Large intestine (tissue), 3 donors: ENCODE measurements around the gene DUSP16. TPM values are rescaled to one million over a fixed set of nuclear protein-coding genes. Genes with fewer than 3 reads are reported as not detected.

Experiments used
- DNase-seq, 2 donors: peaks; one replicate each; pipeline versions ENCODE4 v3.0.0 to v3.0.0-alpha.2; 2013
- H3K27ac ChIP-seq: one replicate; pipeline ENCODE4 v1.5.1; 2013; ENCODE audit warnings: low read length
- H3K27me3 ChIP-seq: 2 replicates; pipeline ENCODE4 v1.6.1; 2013; ENCODE audit warnings: low read length; ENCODE audit not compliant: control insufficient read depth, insufficient read depth
- H3K36me3 ChIP-seq: 2 replicates; pipeline ENCODE4 v1.6.1; 2013; ENCODE audit warnings: low read length; ENCODE audit not compliant: control insufficient read depth, insufficient read depth
- H3K4me1 ChIP-seq: one replicate; pipeline ENCODE4 v1.6.1; 2013; ENCODE audit warnings: low read length; ENCODE audit not compliant: control insufficient read depth, insufficient read depth
- H3K4me3 ChIP-seq: one replicate; pipeline ENCODE4 v1.5.1; 2013; ENCODE audit warnings: low read length
- H3K9me3 ChIP-seq: one replicate; pipeline ENCODE4 v1.6.1; 2013; ENCODE audit warnings: mild to moderate bottlenecking, low read depth, low read length, moderate library complexity; ENCODE audit not compliant: control insufficient read depth
- WGBS: methylation state at CpG from one replicate; pipeline ENCODE4 v1.1.5; 2013; ENCODE audit warnings: low lambda C conversion rate; ENCODE audit not compliant: insufficient coverage; 5-methylcytosine and 5-hydroxymethylcytosine counted together
- polyA plus RNA-seq: library from polyadenylated mRNA; unstranded; fragments of 120-200 nt; gene quantifications from one replicate; pipeline ENCODE4 v1.2.1, GENCODE V29; 2013

Gene DUSP16
- polyA plus RNA-seq, 1 donor = 51.7 TPM

DNA sequence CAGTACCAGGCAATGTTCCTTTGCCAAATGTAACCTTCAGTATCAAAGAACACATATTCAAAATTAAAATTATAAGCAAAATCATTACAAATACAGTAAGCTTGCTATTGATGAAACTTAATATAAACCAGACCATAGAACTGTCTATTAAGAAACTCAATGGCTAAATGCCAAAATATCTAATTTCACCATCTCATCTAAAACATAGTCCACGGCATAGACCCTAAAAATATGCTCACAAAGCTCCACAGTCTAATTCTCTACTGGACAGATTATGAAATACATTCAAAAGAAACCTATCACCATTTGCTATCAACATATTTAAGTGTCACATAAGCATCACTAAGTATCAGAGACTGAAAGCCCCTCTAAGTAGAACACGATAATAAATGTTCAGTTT is 25.2 kb downstream of the DUSP16 start:
- peaks cover 30% of the 10 kb centered on the region for H3K4me1 ChIP-seq
- no peak overlapping the region for H3K27ac ChIP-seq
- WGBS = no CpG with 5 or more reads among the region's 2 CpGs
- DNase-seq = no peak
- H3K9me3 ChIP-seq = no peaks in the 10 kb centered on the region
- no peak overlapping the region for H3K4me3 ChIP-seq
- H3K27me3 ChIP-seq = no peaks in the 10 kb centered on the region
- H3K36me3 ChIP-seq = peaks cover 2% of the 10 kb centered on the region

- no CpG with 5 or more reads among the region's 4 CpGs for WGBS
- H3K4me1 ChIP-seq = peaks cover 33% of the 10 kb centered on the region
- H3K4me3 ChIP-seq = no peak overlapping the region
- no peak for DNase-seq
- peak overlapping the region; percentile 78 for H3K27ac ChIP-seq
- no peaks in the 10 kb centered on the region for H3K36me3 ChIP-seq
- no peaks in the 10 kb centered on the region for H3K9me3 ChIP-seq
- no peaks in the 10 kb centered on the region for H3K27me3 ChIP-seq
These were observed 27.7 kb downstream of the DUSP16 start for GRCh38 chr12:12534975-12535374.

DNA sequence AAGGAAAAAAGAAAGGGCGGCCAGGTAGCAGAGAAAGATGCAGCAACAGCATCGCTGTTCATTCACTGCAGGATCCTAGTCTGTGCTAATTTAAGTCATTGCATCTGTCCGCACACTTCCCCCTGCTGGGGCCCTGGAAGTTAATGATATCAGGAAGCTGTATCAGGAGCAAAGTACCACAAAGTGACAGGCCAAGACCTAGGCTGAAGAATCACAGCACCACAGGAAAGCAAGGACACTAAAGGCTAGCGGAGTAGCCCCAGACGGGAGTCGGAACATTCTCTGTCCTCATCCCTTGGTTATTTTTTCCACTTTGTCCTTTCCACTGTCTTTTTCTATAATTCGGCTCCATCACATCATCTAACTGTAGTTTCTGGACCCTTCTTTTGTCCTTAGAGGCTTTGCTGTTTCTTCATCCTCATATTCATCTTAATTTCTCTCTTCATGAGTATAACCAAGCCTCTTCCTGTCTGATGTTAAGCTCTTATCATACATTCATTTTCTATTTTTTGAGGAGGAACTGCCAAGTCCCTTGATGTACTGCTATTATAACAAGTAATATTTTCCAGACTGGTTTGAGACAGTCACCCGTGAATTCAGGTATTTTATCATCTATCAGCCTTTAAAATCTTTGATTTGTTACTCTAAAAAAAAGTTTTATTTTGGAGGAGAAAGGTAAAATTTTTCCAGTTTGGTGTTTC is 28.3 kb downstream of the DUSP16 start:
- no peak overlapping the region for H3K4me3 ChIP-seq
- 23% methylated on average over 3 of the region's 8 CpGs for WGBS
- peak; percentile 73 to 87 for DNase-seq
- no peaks in the 10 kb centered on the region for H3K9me3 ChIP-seq
- peaks cover 29% of the 10 kb centered on the region for H3K4me1 ChIP-seq
- no peaks in the 10 kb centered on the region for H3K36me3 ChIP-seq
- H3K27me3 ChIP-seq = no peaks in the 10 kb centered on the region
- peak overlapping the region; percentile 78 for H3K27ac ChIP-seq

DNA sequence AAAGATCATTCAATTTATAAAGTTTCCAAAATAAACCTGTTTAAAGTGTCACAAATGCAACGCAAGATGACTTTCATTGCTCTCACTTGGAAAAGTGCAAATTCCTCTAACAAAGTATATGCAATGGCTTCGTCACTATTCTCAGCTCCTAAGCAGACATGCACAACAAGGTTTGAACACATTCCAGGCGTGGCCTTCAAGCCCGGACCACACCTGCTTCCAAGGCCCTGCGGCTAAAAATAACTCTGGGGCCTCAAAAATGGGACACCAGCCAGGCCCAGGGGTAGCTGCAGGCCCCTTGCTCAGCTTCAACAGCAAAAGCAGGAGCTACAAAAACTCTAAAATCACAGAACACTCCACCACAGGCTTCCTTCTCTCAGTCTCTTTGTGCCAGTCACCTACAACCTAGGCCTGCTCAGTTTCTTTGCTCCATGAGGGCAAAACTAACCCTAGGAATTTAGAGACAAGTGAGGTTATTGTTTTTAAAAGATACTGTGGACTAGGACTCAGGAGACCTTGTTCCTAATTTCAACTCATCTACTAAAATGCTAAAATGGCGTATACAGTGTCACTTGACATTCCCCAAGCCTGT is 29.3 kb downstream of the DUSP16 start:
- no peak overlapping the region for H3K4me3 ChIP-seq
- peak; percentile 57 to 81 for DNase-seq
- no peaks in the 10 kb centered on the region for H3K9me3 ChIP-seq
- H3K27me3 ChIP-seq = no peaks in the 10 kb centered on the region
- peak overlapping the region; percentile 78 for H3K27ac ChIP-seq
- WGBS = 14% methylated on average over 1 of the region's 6 CpGs
- peaks cover 38% of the 10 kb centered on the region for H3K4me1 ChIP-seq
- no peaks in the 10 kb centered on the region for H3K36me3 ChIP-seq

- no peak overlapping the region for H3K27ac ChIP-seq
- H3K4me3 ChIP-seq = no peak overlapping the region
- H3K27me3 ChIP-seq = no peaks in the 10 kb centered on the region
- WGBS = 80% methylated on average over 1 of the region's 2 CpGs
- no peaks in the 10 kb centered on the region for H3K36me3 ChIP-seq
- H3K4me1 ChIP-seq = peaks cover 55% of the 10 kb centered on the region
- DNase-seq = no peak
- H3K9me3 ChIP-seq = no peaks in the 10 kb centered on the region
These were observed 31.5 kb downstream of the DUSP16 start for GRCh38 chr12:12531194-12531593.

DNA sequence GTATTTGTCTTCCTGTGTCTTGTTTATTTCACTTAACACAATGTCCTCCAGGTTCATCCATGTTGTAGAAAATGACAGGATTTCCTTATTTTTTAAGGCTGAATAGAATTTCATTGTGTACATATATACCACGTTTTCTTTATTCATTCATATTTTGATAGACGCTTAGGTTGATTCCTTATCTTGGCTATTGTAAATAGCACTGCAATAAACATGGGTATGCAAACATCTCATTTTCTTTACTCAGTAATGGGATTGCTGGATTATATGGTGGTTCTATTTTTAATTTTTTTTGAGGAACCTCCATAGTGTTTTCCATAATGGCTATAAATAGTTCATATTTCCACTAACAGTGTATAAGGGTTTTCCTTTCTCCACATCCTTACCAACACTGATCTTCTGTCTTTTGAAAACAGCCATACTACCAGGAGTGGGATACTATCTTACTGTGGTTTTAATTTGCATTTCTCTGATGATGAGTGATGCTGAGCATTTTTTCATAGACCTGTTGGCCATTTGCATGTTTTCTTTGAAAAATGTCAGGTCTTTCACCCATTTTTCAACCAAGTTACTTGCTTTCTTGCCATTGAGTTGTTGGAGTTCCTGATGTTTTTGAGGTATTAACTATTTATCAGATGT is 32.8 kb downstream of the DUSP16 start:
- H3K9me3 ChIP-seq = no peaks in the 10 kb centered on the region
- no peaks in the 10 kb centered on the region for H3K27me3 ChIP-seq
- no peak for DNase-seq
- H3K27ac ChIP-seq = no peak overlapping the region
- H3K36me3 ChIP-seq = no peaks in the 10 kb centered on the region
- H3K4me3 ChIP-seq = no peak overlapping the region
- no CpG with 5 or more reads among the region's 2 CpGs for WGBS
- H3K4me1 ChIP-seq = peaks cover 53% of the 10 kb centered on the region

DNA sequence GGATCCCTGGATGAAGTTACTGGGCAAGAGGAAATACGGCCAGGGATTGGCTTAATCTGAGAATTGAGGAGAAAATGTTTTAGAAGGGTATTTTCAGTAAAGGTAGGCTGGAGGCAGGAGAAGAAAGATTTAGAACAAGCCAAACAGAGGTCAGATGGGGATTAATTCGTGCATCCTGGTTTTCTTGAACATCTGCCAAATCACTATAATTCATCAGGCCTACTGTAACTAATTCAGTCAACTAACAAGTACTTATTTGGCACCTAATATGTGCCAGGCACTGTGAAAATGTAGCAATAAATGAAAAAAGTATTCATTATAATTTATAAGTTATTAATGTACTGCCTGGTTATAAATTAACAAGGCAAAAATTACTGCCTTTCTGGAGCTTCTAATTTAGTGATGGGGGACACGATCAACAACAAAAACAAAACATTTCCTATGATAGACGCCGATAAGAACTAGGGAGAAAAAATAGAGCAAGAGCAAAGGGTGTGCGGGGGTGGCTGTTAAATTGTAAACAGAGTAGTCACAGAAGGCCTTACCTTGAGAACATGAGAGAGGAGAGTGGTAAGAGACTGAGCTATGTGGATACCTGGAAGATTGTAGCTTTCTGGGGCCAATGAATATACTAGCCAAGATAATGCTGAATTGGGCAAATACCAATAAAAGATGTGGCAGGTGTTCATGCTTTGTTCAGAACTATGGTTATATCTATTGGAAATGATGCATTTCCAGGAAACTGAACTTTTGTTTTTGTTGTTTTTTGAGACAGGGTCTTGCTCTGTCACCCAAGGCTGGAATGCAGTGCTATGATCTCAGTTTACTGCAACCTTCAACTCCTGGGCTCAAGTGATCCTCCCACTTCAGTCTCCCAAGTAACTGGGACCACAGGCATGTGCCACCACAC is 34.0 kb downstream of the DUSP16 start:
- Histone ChIP-seq H3K27ac (peak overlapping the region; percentile 68), H3K27me3 (no peaks in the 10 kb centered on the region), H3K9me3 (no peaks in the 10 kb centered on the region), H3K4me1 (peaks cover 41% of the 10 kb centered on the region), H3K4me3 (no peak overlapping the region), H3K36me3 (no peaks in the 10 kb centered on the region)
- 57% methylated on average over 2 of the region's 6 CpGs for WGBS
- peak in 1 of 2 donors; percentile 37 for DNase-seq

DNA sequence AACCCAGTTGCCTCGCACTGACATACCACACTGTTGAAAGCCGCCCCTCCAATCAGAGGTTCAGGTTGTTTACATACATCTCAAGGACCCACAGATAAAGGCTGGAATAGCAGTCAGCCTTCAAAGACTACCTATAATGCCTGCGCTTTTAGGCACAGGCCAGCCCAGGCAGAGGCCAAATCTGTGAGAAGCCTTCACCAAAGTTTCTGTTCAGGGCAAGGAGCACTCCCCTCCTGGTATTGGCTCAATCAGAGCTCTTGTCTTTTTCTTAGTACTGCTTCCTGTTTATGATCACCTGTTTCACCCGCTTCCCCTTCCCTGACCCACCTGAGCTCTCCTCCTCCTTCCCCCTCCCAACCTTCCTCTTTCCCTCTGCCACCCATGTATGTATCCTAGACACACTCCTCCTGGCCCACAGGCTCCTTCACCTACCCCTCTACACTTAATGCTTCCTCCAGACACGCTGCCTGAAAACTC is 34.8 kb downstream of the DUSP16 start:
- Histone ChIP-seq H3K36me3 (no peaks in the 10 kb centered on the region), H3K27me3 (no peaks in the 10 kb centered on the region), H3K9me3 (no peaks in the 10 kb centered on the region), H3K4me3 (no peak overlapping the region), H3K4me1 (peaks cover 35% of the 10 kb centered on the region), H3K27ac (peak overlapping the region; percentile 68)
- peak in 1 of 2 donors; percentile 72 for DNase-seq
- WGBS = 40% methylated on average over 1 of the region's 5 CpGs

GRCh38 chr12:12524128-12524527 is 38.5 kb downstream of the DUSP16 start:
- Histone ChIP-seq H3K4me3 (no peak overlapping the region), H3K9me3 (no peaks in the 10 kb centered on the region), H3K36me3 (peaks cover 7% of the 10 kb centered on the region), H3K27ac (no peak overlapping the region), H3K27me3 (no peaks in the 10 kb centered on the region), H3K4me1 (peaks cover 41% of the 10 kb centered on the region)
- DNase-seq = no peak

GRCh38 chr12:12523229-12523628 is 39.4 kb downstream of the DUSP16 start:
- DNase-seq = no peak
- Histone ChIP-seq H3K36me3 (peaks cover 10% of the 10 kb centered on the region), H3K9me3 (no peaks in the 10 kb centered on the region), H3K27me3 (no peaks in the 10 kb centered on the region), H3K4me1 (peaks cover 41% of the 10 kb centered on the region), H3K4me3 (no peak overlapping the region), H3K27ac (no peak overlapping the region)
